GM19193 (cell line): Measurements from ENCODE around the gene ZBTB20.

Experiments used
- POLR2A ChIP-seq: IDR thresholded peaks from 4 replicates; pipeline ENCODE4 v1.6.1; 2011; ENCODE audit not compliant: insufficient read depth, insufficient read length; ENCODE audit errors: extremely low read depth

ZBTB20 gene

GRCh38 chr3:114551770-114552526 is 595.1 kb downstream of the ZBTB20 start:
- no peak for TF ChIP-seq POLR2A

- no peak for TF ChIP-seq POLR2A
Measured at GRCh38 chr3:114550165-114550564, 596.9 kb downstream of the ZBTB20 start.

- no peak for TF ChIP-seq POLR2A
Measured at GRCh38 chr3:114545193-114545592, 601.9 kb downstream of the ZBTB20 start.

GRCh38 chr3:114542359-114542758 is 604.7 kb downstream of the ZBTB20 start:
- TF ChIP-seq POLR2A: no peak

GRCh38 chr3:114539525-114539924 is 607.6 kb downstream of the ZBTB20 start:
- no peak for TF ChIP-seq POLR2A

- TF ChIP-seq POLR2A: no peak
Measured at GRCh38 chr3:114538211-114538610, 608.9 kb downstream of the ZBTB20 start.

GRCh38 chr3:114528517-114528916 is 618.6 kb downstream of the ZBTB20 start:
- TF ChIP-seq POLR2A: no peak

GRCh38 chr3:114527036-114527644 is 619.9 kb downstream of the ZBTB20 start:
- TF ChIP-seq POLR2A: no peak

GRCh38 chr3:114525278-114525677 is 621.8 kb downstream of the ZBTB20 start:
- TF ChIP-seq POLR2A: no peak

GRCh38 chr3:114519415-114519814 is 627.7 kb downstream of the ZBTB20 start:
- TF ChIP-seq POLR2A: no peak

- TF ChIP-seq POLR2A: no peak
Measured at GRCh38 chr3:114518206-114518808, 628.8 kb downstream of the ZBTB20 start.

GRCh38 chr3:114510201-114510600 is 636.9 kb downstream of the ZBTB20 start:
- TF ChIP-seq POLR2A: no peak

GRCh38 chr3:114509756-114510155 is 637.3 kb downstream of the ZBTB20 start:
- no peak for TF ChIP-seq POLR2A

GRCh38 chr3:114508976-114509375 is 638.1 kb downstream of the ZBTB20 start:
- TF ChIP-seq POLR2A: no peak

GRCh38 chr3:114508208-114508607 is 638.9 kb downstream of the ZBTB20 start:
- TF ChIP-seq POLR2A: no peak
